HEK293 (cell line): Measurements from ENCODE around the gene IL3.

ENCODE experiments used
- BCL11A ChIP-seq: fragments of 450-650 bp; formaldehyde crosslinking; IDR thresholded peaks from 2 replicates; pipeline ENCODE4 v1.5.1; 2016; ENCODE audit warnings: low read depth, missing biosample characterization, missing genetic modification characterization
- CTCF ChIP-seq: fragments of 450-650 bp; formaldehyde crosslinking; IDR thresholded peaks from 2 replicates; pipeline ENCODE4 v1.5.1; 2016; ENCODE audit warnings: missing biosample characterization, missing genetic modification characterization
- MYNN ChIP-seq: fragments of 450-650 bp; formaldehyde crosslinking; IDR thresholded peaks from 2 replicates; pipeline ENCODE4 v1.5.1; 2016; ENCODE audit warnings: missing biosample characterization, missing genetic modification characterization, borderline replicate concordance
- YY1 ChIP-seq: fragments of 450-650 bp; formaldehyde crosslinking; IDR thresholded peaks from 2 replicates; pipeline ENCODE4 v1.5.1; 2018; ENCODE audit warnings: missing biosample characterization, missing genetic modification characterization
- ZNF23 ChIP-seq: fragments of 450-650 bp; formaldehyde crosslinking; IDR thresholded peaks from 2 replicates; pipeline ENCODE4 v1.5.1; 2016; ENCODE audit warnings: missing biosample characterization, missing genetic modification characterization, borderline replicate concordance
- ZNF510 ChIP-seq: fragments of 450-650 bp; formaldehyde crosslinking; IDR thresholded peaks from 2 replicates; pipeline ENCODE4 v1.5.1; 2018; ENCODE audit warnings: mild to moderate bottlenecking, missing genetic modification characterization, missing biosample characterization; ENCODE audit not compliant: insufficient replicate concordance
- ZNF704 ChIP-seq: fragments of 450-650 bp; formaldehyde crosslinking; IDR thresholded peaks from 2 replicates; pipeline ENCODE4 v1.5.1; 2016; ENCODE audit warnings: missing biosample characterization, missing genetic modification characterization

DNA sequence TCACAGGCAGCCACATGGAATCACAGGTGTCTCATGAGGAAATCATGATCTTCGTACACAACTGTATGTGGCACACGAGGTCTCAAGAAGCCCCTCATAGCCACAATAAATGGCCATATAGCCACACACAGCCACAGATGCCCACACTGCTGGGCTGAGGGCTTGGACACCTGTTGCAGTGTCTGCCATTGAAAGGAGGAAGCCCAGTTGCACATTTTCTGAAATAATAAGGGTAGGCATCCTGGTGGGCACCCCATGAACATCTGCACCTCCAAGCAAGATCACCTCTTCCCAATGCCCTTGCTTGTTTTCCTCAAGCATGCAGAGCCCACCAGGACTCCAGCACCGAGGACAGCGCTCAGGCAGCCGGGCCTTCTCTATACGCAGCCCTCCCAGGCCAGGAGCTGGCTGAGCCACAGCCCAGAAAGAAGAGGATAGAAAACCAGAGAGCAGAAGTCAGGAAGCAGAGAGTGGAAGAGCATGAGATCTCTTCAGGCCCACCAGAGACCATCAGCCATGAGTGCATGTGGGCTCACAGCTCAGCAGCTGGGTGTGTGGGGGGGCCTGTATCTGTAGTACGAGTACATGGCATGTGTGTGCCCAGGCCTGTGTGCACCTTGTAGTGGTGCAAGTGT is 48.0 kb upstream of the IL3 start:
- TF ChIP-seq BCL11A (tag by site-specific recombination) = no peak
- no peak for TF ChIP-seq CTCF (tag by site-specific recombination)
- TF ChIP-seq ZNF704 (tag by site-specific recombination) = no peak
- no peak for TF ChIP-seq MYNN (tag by site-specific recombination)
- no peak for TF ChIP-seq YY1 (tag by site-specific recombination)
- no peak for TF ChIP-seq ZNF510 (tag by site-specific recombination)
- TF ChIP-seq ZNF23 (tag by site-specific recombination) = no peak
